Posterior cingulate gyrus (tissue), 11 donors: ENCODE results near the gene FHL2.

Experiments
- DNase-seq, 10 donors: peaks; one replicate each; pipeline versions ENCODE4 v3.0.0 to v3.0.0-alpha.2; 2020 to 2021; ENCODE audit warnings: mixed read lengths in 3 of 10
- intact Hi-C: fragments of 100-400 bp; cut with DNase I; formaldehyde crosslinking; loops from one replicate; pipeline ENCODE4 v1.15.1; 2023

FHL2 gene, protein sequence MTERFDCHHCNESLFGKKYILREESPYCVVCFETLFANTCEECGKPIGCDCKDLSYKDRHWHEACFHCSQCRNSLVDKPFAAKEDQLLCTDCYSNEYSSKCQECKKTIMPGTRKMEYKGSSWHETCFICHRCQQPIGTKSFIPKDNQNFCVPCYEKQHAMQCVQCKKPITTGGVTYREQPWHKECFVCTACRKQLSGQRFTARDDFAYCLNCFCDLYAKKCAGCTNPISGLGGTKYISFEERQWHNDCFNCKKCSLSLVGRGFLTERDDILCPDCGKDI

DNA sequence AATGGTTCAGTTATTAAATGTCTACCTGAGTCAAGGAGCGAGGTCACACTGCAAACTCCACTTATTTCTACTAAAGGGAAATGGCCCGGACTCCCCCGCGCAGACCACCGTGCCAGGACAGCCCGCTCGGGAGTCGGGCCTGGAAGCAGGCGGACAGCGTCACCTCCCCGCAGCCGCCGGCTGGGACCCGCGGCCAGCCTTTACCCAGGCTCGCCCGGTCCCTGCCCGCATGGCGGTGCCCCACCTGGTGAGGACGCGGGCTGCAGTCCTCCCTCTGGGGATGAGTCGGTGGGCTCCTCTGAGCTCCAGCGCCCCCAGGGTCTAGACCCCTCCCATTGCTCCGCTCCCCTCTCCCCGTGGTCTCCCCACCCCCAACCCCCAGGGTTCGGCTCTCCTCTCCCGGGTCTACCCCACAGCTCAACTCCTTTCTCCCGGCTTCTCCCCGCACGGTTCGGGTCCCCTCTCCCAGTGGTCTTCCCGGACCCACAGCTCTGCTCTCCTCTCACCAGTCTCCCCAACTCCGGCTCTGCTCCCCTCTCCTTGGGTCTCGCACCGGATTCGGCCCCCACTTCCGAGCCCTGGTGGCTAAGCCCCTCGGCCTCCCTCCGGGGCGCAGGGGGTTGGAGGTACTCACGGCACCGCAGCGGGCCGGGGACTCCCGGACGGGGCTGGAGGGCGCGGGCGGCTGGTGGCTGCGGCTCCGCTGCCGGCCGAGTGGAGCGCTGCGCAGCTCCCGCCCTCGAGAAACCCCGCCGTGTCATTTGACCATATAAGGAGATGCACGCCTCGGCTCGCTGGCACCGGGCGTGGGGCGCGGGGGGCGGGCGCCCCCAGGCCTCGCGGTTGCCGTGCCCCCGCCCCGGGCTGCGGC, at the start of gene FHL2:
TSS of gene FHL2 (minus strand) at position 716 of the 871 bp plus-strand sequence. CDS start 12,535 bp downstream, outside the sequence.
- peak in 8 of 10 donors; percentile 39 to 94 (median 58) for DNase-seq
- intact Hi-C loops, result no loop called here

DNA sequence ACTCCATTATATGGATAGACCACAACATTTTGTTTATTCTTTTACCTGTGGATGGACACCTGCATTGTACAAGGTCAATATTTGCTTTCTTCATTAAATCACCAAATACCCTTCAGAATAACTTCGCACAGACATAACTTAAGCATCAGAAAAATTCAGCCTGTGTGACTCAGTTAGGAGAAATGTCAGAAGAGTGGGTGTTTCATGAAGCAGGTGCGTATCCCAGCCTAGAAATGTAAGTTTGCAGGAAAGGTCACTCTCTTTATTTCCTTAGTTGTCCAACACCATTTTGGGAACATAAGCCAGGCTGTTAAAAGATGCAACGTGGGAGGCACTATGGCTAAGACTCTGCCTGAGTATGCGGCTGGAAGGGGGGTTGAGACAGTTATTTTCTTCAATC, 48.6 kb upstream of the FHL2 start:
- DNase-seq, result no peak
- intact Hi-C loops, result no loop called here

DNA sequence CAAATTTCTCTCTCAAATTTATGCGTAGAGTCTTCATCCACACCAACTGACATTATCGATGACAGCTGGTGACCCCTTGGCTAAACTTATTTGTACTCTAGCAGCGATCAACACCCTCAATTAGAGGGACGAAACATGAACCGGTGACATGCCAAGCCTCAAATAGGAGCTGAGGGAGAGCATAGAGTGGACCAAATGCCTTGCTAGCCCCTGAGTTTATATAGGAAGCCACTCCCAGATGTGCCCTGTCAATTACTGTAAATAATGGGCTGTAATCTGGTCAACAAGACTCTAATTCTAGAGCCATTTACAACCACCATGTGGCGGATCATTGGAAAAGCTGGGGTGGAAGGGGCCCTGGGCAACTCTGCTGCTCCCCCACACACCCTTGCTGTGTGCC, 47.6 kb upstream of the FHL2 start:
- no peak for DNase-seq

DNA sequence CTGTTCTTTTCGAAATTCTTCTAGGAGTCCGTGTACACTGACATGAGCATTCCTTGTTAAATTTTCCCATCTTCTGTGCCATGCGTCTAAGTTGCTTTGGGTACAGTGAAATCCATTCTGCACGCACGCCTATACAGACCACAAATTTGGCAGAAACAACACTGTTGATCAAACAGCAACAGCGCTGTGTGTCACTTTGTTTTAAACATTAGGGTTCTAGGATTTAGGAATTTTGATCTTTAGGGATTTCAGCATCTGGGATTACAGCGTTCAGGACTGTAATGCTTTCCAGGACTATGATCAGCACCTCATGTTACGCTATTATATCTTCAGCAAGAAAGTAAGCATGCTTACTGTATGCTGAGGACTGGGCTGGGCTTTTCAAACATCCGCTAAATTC, 47.1 kb upstream of the FHL2 start:
- intact Hi-C loops, result no loop called here
- DNase-seq, result no peak

More for the DNA sequence above, 47.6 kb upstream of the FHL2 start:
- intact Hi-C loops, result no loop called here

DNA sequence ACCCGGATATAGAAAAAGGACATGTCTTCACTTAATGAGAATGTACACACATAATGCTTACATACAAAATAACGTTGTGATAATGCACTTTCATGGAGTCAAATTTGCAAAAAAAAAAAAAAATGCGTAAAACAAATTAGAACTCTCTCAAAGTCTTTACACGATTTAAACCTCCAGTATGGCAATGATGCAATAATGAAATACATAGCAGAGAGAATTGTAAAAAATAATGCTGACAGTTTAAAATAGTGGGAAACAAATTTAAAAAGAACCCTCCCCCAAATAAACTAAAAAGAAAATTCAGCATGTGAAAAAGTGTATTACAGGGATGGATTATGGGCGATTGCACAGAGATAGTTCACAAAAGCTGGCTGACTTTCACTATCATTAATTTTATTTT, 46.6 kb upstream of the FHL2 start:
- DNase-seq, result no peak
- intact Hi-C loops, result no loop called here

DNA sequence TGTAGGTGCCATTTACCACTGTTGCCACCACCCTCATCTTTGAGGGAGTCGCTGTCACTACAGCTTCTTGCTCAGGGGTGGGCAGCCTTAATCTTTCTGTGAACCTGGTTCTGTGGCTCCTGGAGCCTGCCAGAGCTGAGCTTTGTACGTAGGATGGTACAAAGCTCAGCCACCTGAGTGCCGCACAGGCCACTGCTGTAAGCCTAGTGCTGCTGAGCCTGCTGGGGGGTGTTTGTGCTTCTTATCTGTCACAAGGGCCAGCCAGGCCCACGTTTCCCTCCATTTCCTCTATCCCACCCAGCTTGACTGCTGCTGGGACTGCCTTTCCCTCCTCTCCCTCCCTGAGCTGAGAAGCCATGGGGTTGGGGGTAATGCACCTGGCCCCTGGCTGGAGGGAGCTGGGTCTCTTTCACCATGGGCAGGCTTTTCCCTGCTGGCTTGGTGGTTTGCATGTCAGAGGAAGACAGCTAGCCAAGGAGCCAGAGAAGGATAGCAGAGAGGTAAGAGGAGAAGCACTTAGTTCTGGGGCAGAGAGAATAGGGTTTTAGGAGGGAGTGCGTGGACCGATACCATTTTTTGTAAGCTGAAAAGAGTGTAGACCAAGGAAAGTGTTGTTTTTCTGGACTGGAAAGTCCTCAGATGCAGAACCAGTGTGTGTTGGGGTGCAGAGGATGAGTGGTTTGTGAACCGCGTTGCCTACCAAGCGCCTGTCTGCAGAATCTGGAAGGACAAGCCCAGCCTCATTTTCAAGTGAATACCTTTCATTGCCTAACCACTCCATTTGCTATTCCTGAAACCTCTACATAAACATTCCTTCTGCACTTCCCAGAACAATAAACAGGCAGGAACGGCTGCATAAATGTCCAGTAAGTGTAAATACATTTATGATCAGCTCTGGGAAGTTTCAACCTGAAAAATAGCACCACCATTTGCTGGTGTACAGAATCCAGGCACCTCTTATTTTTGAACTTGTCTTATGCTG, 45.1 kb upstream of the FHL2 start:
- intact Hi-C loops, result no loop called here
- DNase-seq, result no peak

DNA sequence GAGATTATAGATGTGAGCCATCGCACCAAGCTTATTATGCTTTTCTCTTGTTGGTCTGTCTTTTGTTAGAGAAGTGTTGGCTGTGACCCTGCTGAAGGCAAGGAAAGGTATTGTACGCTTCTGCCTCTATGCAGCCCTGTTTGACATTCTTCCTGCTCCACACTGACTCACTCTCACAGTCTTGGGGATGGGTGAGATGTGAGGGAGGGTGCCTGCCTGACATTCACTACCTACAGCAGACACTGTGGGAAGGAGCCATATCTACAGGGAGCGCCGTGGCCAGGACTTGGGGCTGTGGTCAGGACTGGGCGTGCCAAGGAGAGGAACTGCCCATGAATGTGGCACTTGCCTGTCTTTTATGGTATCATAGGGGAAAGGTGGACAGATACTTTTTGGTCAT, 43.9 kb upstream of the FHL2 start:
- intact Hi-C loops, result no loop called here
- no peak for DNase-seq

DNA sequence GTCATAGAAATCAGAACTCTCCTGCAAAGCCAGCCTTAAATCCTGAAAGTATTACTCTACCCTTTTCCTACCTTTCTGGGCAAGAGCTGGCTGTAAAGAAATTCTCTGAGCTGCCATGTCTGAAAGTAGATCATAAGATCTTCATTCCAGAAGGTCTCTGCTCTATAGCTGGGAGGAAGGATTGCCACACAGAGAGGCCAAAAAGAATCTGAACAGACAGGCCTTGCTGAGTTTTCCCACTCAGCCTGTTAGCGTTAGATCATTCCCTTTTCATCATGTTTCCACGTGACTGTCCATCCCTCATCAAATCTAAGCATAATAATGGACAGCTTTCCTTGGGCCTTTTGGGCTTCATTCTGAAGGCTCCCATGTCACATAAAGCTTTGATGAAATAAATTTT, 43.2 kb upstream of the FHL2 start:
- intact Hi-C loops, result no loop called here
- no peak for DNase-seq

DNA sequence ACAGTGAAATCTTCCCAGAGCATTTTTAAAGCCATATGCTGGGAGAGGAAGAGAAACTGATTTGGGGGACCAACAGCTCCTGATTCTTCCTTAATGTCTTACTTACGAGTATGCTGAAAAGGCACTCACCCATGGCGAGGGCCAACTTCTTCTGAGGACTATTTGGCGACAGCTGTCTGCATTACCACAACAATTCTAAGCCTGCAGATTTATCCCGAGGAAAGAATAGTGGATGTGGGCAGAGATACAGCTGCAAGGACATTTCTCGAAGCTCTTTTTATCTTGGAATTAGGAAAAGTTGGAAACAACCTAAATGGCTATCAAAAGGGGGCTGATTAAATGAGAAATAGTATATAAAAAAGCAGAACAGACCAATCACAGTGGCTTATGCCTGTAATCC, 40.3 kb upstream of the FHL2 start:
- intact Hi-C loops, result no loop called here
- DNase-seq, result no peak

DNA sequence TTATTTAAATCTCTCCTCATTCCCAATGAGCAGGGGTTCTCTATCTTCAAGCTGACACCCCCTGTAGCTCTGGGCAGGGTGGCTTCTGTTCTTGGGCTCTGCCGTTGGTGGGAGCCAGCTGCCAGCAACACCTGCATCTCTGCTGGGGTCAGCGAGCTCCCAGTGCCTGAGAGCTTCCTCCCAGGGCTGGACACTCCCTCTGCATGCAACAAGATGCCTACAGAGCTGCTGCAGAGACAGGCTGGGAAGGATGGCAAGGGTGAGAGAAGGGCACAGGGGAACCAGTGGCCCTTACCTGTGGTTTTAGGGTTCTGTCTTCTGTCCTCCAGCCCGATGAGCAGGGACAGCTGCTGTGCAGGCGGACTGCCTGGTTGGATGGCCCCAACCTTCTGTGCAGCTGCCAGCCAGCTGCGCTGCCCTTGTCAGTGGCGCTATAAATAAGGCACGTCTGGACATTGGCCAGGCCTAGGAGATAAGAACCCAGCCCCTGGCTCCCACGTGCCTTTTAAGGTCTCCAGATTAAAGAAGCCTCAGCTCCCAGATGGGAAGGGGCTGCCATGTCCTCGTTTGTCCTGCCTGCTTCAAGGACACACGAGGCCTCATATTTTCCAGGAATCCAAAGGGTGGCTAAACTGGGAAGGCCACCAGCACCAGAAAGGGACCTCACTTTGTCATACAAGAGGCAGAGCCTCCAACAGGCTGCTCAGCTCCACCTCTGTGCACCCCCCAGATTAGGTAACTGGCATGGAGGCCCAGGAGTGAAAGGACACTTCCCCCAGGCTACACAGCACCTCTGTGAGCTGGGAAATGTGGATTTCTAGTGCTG, 39.5 kb upstream of the FHL2 start:
- peak in 1 of 10 donors; percentile 80 for DNase-seq
- intact Hi-C loops, result no loop called here

DNA sequence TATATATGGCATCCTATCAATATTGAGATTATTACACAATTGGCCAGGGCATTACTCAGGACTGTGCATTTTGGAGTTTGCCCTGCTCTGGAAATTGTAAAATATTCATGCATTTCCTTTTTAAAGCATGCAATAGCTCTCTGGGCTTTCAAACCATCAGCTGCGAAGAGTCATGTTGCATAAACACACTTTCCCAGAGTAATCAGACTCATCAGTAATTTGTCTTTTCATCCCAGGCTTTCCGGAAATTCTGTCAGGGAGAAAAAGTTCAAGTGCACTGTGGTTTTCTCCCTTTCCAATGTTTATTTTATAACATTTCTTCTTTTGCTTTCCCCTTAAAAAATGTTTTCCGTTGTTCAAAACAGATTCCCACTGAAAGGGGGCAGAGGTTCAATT, 38.9 kb upstream of the FHL2 start:
- DNase-seq, result no peak
- intact Hi-C loops, result no loop called here

DNA sequence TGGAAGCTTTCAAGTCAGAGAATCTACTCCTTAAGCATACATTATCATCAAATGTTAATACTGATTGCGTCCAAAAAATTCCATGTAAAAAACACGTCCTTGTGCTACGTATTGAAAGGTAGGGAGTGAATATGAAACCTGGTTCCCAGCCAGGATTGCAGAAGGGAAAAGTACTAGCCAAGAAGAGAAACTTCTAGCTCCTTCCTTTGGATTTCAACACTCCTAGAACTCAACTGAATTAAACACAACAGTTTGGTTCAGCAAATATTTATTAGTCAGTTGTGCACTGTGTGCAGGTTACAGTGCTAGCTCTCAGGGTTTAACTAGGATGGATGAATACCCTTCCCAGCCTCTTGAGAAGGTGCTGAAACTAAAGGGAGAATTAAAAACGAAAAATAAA, 33.9 kb upstream of the FHL2 start:
- intact Hi-C loops, result no loop called here
- DNase-seq, result no peak

DNA sequence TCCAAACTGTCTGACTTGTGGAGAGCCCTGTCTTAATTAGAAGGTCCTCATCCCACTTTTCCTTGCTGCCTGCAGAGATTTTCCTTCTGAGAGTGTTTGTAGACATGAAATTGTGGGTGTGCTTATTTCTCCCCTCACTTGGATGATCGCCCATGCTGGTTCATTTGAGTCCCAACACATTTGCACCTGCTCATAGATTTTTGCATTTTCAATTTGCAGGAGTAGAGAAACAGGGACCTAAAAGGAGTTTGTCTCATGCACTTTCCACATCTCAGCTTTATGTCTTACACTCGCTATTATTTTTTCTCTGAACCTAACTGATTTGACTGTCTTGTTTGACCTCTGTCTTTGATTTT, 33.2 kb upstream of the FHL2 start:
- intact Hi-C loops, result no loop called here

DNA sequence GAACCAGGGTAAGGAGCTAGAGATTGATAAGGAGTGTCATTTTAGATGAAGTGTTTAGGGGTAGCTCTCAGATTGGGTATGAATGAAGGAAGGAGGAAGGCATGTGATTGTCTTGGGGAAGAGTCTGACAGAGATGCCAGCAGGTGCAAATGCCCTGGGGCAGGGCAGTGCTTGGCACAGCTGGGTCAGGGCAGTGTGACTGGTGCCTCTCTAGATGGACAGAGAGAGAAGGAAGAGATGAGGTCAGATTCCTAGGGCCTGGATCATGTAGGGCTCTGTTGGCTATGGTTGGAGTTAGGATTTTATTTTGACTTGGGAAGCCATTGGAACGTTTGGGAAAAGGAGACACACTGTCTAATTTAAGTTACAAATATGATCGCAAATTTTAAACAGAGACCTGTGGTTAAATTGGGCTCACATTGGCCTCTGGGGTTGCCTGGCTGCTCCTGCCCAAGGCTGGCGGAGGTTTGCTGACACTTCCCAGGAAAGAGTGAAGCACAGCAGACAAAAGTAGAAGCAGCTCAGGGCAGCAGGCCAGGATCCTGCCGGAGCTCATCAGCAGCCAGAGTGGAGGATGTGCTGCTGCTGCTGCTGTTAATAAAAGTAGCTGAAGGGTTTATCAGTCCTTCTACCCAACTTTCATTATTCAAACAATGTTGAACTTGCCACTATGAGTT, 32.7 kb upstream of the FHL2 start:
- intact Hi-C loops, result no loop called here
- DNase-seq, result peak in 9 of 10 donors; percentile 16 to 93 (median 70)

More for the DNA sequence above, 33.2 kb upstream of the FHL2 start:
- DNase-seq, result no peak

DNA sequence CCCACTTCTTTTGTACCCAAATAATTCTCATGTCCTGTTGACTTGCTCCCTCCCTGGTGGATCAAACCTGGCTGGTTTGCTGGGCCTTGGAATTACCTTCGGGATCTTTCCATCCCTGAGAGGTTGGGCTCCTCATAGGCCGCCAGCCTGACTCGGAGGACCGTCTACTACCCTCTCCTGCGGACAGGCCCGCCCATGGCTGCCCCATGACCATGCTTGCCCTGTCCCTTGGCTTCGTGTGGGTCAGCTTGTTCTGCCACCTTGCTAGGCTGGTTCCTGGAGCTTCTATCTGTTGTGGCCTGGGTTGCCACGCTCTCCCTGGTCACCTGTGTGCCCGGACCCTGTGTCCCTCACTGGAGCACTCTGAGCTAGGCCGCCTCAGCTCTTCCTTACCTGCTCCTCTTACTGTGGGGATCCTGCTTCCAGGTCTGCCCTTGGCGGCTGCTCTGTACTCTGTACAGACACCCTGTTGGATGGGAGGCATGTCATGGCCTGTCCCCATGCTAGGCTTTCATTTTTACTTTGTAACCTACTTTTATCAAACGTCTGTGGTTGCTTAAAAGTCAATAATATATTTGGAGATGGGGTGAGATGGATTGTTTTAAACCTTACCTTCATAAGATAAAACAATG, 29.7 kb upstream of the FHL2 start:
- DNase-seq, result no peak
- intact Hi-C loops, result no loop called here

DNA sequence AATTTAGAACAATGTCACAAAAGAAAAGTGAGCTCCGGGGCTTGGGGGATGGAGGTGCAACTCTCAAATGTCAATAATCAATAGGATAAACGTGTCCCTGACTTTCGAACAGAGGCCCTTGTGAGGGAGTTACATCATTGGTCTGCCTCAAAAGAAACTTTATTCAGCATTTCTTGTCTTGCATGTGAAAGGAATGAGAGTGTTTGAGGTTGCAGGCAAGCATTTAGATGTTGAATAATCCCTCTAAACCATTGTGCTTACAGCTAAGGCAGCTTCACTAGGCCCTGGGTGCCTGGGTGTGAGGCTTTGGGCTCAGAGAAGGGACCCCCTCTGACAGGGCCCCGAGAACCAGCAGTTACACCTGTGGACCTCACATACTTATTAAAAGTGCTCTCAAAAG, 28.6 kb upstream of the FHL2 start:
- intact Hi-C loops, result no loop called here
- no peak for DNase-seq

DNA sequence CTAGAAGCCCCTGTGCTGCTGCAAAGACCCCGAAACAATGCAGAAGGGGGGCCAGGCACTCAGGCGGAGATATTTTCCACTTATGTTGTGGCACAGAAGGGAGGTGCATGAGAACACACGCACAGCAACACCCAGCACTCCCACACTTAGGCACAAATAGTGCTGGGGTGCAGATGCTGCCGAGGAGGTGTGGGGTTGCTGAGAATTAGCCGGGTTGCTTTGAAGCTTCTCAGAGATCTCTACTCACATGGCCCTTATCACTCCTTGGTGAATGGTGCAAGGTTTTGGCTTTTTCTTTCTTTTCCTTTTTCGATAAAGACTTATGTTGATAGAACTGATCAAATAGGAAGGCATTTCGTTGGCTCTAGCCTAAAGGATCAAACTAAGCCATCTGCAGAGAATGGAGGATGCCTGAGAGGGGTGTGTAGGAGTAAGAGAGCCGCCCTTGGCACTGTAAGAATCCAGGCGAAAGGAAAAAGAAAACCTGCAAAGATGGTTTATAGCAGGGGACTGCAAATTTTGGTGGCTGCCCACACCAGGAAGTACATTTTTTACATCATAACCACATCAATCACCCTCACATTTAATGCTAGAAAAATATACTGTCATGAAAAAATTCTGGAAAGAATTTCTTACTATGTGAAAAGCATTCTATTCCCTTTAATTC, 27.9 kb upstream of the FHL2 start:
- DNase-seq, result peak in 7 of 10 donors; percentile 27 to 92 (median 61)
- intact Hi-C loops, result no loop called here

DNA sequence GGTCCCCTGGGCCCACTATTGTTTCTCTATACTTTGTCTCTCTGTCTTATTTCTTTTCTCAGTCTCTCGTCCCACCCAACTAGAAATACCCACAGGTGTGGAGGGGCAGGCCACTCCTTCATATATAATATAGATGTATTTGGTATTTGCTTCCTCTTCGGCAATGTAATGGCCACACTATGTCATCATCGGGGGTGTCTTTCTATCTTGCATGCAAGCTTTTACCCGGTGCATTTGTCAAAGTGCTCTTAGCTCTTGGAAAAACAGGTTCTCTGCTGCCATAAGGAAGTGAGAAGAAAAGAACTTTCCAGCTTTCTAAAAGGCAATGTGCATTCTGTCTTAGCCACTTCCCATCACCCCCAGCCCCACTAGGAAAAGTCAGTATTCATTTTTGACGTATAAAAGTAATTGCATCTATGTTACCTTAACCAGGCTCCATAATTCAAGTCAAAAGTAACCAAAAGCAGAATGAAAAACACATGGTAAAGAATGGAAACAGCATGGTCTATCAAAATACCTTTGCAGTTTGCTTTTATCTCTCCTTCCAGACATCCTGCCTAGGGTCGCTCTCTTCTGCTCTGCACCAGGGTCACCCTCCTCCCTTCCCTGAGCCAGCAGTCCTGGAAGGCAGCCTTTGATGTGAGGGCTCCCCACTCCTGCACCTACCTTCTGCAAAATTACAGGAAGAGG, 27.2 kb upstream of the FHL2 start:
- intact Hi-C loops, result no loop called here
- no peak for DNase-seq
